ENCODE measurements around the gene NUAK1. TPM values are rescaled to one million over a fixed set of nuclear protein-coding genes. Genes with fewer than 3 reads are reported as not detected.

NUAK1 gene
- total RNA-seq, 2 experiments from 2014 or later: not detected

- Mint-ChIP-seq H3K4me1 (ENCODE audit: low read depth) (no peaks in the 10 kb centered on the region), H3K27ac (no peak overlapping the region), H3K27me3 (ENCODE audit: low read depth) (peaks cover 48% of the 10 kb centered on the region), H3K9me3 (ENCODE audit: insufficient read depth) (no peaks in the 10 kb centered on the region), H3K36me3 (ENCODE audit: low read depth) (no peaks in the 10 kb centered on the region), H3K4me3 (no peak overlapping the region)
- ChIA-PET POLR2A (no interaction called here), CTCF (interaction anchor here (0.7 to 4.2 kb wide), 4 partner anchors 26 to 716 kb away, joined by 3 to 50 read pairs (median 4); no protein-coding TSS in a partner anchor)
- ATAC-seq (no peak), DNase-seq (no peak)
Measured at GRCh38 chr12:106135075-106135474, 3.7 kb downstream of the NUAK1 start.

GRCh38 chr12:106134294-106134949, 4.3 kb downstream of the NUAK1 start:
- H3K27ac Mint-ChIP-seq: no peak overlapping the region
- no peak for DNase-seq
- H3K4me1 Mint-ChIP-seq (ENCODE audit: low read depth): no peaks in the 10 kb centered on the region
- ATAC-seq: no peak
- peaks cover 45% of the 10 kb centered on the region for H3K27me3 Mint-ChIP-seq (ENCODE audit: low read depth)
- H3K36me3 Mint-ChIP-seq (ENCODE audit: low read depth): no peaks in the 10 kb centered on the region
- H3K4me3 Mint-ChIP-seq: no peak overlapping the region
- H3K9me3 Mint-ChIP-seq (ENCODE audit: insufficient read depth): no peaks in the 10 kb centered on the region
- ChIA-PET CTCF (interaction anchor here (0.7 to 4.2 kb wide), 4 partner anchors 25 to 715 kb away, joined by 3 to 50 read pairs (median 4); no protein-coding TSS in a partner anchor), POLR2A (no interaction called here)

DNA sequence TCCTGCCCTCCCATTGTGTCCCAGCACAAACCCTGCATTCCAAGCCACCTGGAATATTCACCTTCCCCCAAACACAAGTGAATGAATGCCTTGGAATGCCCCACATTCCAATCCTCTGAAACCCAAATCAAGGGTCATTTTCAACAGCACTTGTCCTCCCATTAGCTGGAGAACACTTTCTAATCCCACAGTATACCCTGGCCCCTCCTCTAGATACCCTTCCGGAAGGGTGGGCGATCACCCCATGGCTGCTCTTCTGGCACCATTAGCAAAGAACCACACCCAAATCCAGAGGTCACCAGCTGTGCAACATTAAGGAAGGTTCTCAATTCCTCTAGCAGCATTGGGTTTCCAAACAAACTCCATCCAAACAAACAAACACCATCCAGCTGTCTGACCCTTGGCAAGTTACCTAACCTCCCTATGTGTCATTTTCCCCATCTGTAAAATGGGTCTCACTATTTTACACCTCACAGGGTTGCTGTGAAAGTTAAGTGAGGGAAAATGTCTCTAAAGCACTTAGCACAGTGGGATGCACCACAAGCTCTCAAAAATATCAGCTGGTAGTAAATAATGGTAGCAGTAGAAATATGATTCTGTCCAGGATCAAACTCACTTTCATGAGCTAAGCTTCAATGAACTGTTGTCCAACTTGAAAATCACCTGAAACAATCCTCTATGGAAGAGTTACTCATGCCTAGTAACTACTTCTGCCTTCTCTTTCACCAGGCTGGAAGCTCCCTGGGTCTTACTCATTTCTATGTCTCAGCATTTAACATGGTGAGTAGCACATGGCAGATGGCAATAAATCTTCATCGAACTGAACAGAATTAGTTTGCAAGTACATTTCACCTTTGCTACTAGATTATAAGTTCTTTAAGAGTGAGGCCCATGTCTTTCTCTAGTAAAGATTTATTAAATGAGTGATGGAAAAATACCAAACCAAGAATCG, 5.3 kb downstream of the NUAK1 start:
- CTCF ChIA-PET: interaction anchor here (1.2 to 4.2 kb wide), 2 partner anchors 428 to 714 kb away, joined by 3 to 50 read pairs; no protein-coding TSS in a partner anchor
- Mint-ChIP-seq H3K4me3 (no peak overlapping the region), H3K4me1 (ENCODE audit: low read depth) (no peaks in the 10 kb centered on the region), H3K36me3 (ENCODE audit: low read depth) (no peaks in the 10 kb centered on the region), H3K27me3 (ENCODE audit: low read depth) (peaks cover 45% of the 10 kb centered on the region), H3K27ac (no peak overlapping the region), H3K9me3 (ENCODE audit: insufficient read depth) (no peaks in the 10 kb centered on the region)
- POLR2A ChIA-PET: no interaction called here
- ATAC-seq: no peak
- DNase-seq: no peak

DNA sequence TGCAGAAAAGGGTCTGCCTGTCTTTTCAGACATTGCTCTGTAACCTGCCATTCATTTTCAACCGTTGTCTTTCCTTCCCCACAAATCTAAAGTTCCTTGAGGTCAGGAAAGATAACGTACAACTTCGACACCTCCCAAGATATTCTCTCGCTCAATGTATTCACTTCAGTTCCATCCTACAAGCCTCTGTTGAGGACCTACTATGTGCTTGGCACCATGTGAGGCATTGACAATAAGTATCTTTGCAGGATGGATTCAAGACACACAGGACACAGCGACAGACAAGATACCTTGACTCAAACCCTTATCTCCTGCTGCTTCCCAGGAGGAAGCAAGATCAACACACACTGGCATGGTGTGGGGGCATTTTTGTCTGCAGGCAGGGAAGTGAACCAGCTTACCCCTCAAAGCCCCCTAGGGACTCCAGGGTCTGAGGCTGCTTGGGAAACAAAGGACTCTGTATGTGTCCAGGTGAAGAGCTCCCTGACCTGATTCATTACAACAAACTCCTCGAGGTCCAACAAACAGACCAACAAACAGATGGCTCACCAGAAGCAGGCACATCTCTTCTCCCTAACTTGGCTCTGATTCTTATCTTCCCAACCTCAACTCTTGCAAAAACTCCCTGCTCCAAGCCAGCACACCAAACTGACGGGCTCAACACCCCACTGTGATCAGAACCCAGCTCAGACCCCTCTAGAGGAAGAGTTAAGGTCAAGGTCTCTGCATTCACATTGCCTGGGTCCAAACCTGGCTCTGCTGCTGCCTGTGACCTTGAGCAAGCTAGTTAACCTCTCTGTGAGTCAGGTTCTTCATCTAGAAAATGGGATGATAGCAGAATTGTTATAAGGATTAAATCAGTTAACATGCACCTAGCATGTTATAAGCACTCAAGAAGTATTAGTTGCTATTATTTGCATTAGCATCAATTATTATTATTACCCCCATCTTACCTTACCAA, 6.3 kb downstream of the NUAK1 start:
- no peaks in the 10 kb centered on the region for H3K36me3 Mint-ChIP-seq (ENCODE audit: low read depth)
- CTCF ChIA-PET: no interaction called here
- DNase-seq (no peak), ATAC-seq (no peak)
- POLR2A ChIA-PET: no interaction called here
- no peaks in the 10 kb centered on the region for H3K4me1 Mint-ChIP-seq (ENCODE audit: low read depth)
- no peak overlapping the region for H3K27ac Mint-ChIP-seq
- peaks cover 38% of the 10 kb centered on the region for H3K27me3 Mint-ChIP-seq (ENCODE audit: low read depth)
- no peaks in the 10 kb centered on the region for H3K9me3 Mint-ChIP-seq (ENCODE audit: insufficient read depth)
- no peak overlapping the region for H3K4me3 Mint-ChIP-seq

DNA sequence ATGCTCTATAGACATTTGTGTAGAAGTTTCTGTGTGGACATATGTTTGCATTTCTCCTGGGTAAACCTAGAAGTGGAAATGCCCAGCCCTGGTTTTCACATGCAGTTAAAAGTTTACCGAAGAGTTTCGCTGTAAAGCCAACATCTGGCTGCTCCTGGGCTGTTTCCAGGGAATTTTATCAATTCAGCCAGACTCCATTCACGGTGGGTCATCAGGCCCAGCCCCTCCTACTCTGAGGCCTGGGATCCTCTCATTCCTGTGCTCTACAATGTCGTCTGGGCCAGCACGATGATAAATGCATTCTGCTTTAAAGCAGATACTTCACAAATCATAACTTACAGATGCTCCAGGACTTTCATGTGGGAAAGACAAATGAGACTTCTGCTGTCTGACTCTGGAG, 7.1 kb downstream of the NUAK1 start:
- no peak overlapping the region for H3K27ac Mint-ChIP-seq
- POLR2A ChIA-PET: no interaction called here

DNA sequence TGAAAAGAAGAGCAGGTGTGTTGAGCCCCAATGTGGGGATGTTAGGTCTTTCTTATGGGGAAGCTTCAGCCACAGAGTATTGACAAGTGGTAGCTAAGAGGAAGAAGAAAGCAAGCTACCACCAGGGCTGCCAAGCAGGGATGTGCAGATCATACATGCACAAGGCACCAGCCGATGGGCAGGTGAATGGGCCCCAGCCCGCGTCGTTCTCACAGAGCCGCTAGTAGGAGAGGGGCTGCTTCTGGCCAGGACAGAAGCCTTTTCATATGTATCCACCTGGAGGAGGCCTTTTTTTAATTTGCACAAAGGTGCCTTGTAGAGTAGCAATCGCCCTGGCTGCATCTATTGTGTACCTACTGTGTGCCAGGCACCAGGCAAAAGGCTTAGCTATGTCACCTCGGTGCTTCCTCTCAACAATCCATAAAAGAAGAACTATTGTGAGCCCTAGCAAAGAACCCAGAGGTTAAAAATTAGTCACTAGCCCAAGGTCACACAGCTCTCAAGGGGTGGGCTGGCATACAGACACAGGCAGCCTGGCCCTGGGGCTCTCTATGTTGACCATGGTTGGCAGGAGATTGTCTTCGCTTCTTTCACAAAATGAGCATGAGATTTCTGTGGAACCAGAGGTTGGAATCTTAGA, 8.2 kb downstream of the NUAK1 start:
- H3K4me1 Mint-ChIP-seq (ENCODE audit: low read depth): no peaks in the 10 kb centered on the region
- DNase-seq: no peak
- H3K27me3 Mint-ChIP-seq (ENCODE audit: low read depth): peaks cover 28% of the 10 kb centered on the region
- H3K9me3 Mint-ChIP-seq (ENCODE audit: insufficient read depth): no peaks in the 10 kb centered on the region
- CTCF ChIA-PET: no interaction called here
- no peaks in the 10 kb centered on the region for H3K36me3 Mint-ChIP-seq (ENCODE audit: low read depth)
- no peak overlapping the region for H3K4me3 Mint-ChIP-seq
- ATAC-seq: no peak
- H3K27ac Mint-ChIP-seq: no peak overlapping the region
- POLR2A ChIA-PET: no interaction called here

More for the DNA sequence above, 7.1 kb downstream of the NUAK1 start:
- Mint-ChIP-seq H3K36me3 (ENCODE audit: low read depth) (no peaks in the 10 kb centered on the region), H3K27me3 (ENCODE audit: low read depth) (peaks cover 32% of the 10 kb centered on the region), H3K4me3 (no peak overlapping the region), H3K9me3 (ENCODE audit: insufficient read depth) (no peaks in the 10 kb centered on the region), H3K4me1 (ENCODE audit: low read depth) (no peaks in the 10 kb centered on the region)
- ATAC-seq (no peak), DNase-seq (no peak)
- CTCF ChIA-PET: no interaction called here

DNA sequence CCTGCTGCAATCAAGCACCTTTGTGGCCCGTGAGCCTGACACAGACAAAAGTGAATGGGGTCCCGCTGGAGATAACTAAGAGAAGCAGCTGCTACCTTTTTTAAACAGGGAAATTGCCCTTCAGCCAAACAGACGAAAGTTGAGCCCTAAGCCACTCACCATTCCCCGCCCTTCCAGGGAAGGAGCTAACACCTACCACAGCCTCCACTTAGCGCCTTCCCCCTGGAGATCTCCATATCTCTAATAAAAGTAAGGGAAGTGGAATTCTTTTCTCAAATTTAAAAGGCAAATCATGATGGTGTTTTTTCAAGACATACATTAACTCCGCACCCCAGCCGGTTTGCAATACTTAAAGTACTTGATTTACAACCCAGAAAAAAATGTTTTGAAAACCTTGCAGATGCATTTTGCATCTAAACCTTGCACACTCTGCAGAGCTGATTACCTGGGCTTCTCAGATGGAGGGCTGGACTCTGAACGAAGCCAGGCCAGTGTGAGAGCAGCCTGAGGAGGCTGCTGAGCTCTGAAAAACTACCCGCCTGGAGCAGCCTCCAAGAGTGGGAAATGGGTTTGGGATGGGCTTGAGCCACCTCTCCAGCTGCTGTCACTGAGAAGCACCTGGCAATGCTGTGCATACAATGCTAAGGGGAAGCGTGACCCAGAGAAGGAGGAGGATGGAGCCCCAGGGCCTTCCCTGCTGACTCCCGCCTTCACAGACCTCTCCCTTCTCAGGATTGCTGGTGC, 10.0 kb downstream of the NUAK1 start:
- ChIA-PET POLR2A (no interaction called here), CTCF (interaction anchor here (1.0 kb wide), 1 partner anchor 709 kb away, joined by 4 read pairs; no protein-coding TSS in a partner anchor)
- no peak overlapping the region for H3K27ac Mint-ChIP-seq
- no peaks in the 10 kb centered on the region for H3K36me3 Mint-ChIP-seq (ENCODE audit: low read depth)
- H3K4me3 Mint-ChIP-seq: no peak overlapping the region
- H3K4me1 Mint-ChIP-seq (ENCODE audit: low read depth): no peaks in the 10 kb centered on the region
- no peak for ATAC-seq
- peaks cover 19% of the 10 kb centered on the region for H3K27me3 Mint-ChIP-seq (ENCODE audit: low read depth)
- no peaks in the 10 kb centered on the region for H3K9me3 Mint-ChIP-seq (ENCODE audit: insufficient read depth)
- no peak for DNase-seq

- no peak for ATAC-seq
- ChIA-PET CTCF (interaction anchor here (1.0 to 2.1 kb wide), 2 partner anchors 9 to 707 kb away, joined by 4 to 8 read pairs; no protein-coding TSS in a partner anchor), POLR2A (no interaction called here)
Measured at GRCh38 chr12:106127338-106128126, 11.2 kb downstream of the NUAK1 start.

DNA sequence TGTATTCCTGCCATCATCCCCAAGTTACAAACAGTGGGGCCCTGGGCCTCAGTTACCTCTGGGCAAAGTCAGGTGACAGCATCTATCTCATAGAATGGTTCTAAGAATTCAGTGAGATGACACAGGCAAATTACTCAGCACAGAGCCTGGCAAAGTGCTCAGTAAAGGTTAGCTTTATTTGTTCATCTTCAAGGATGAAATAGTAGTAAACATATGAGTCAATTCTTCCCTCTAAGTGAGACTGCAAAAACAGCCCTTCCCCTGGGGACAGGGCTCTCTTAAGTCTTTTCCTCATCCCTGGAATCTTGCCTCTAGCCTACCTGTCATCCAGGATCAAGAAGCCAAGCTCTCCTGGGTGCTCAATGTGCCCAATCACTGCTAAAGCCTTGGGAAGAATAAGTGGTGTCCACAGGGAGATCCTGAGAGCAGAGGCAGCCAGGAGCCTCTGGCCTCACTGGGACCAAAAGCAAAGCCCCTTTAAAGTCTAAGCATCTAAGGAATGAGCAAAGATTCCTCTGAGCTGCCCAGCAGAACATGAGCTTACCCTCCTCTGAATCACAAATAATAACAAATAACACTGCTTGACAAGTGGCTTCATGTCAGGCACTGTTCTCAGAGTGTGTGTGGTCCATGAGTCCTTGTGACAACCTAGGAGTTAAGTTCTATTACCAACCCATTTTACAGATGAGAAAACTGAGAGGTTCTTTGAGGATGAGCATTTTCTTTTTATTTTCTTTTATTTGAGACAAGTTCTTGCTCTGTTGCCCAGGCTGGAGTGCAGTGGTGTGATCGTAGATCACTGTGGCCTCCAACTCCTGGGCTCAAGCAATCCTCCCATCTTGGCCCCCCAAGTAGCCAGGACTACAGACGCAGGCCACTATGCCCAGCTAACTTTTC, 12.1 kb downstream of the NUAK1 start:
- no peak for DNase-seq
- Mint-ChIP-seq H3K27me3 (ENCODE audit: low read depth) (peaks cover 6% of the 10 kb centered on the region), H3K27ac (no peak overlapping the region), H3K36me3 (ENCODE audit: low read depth) (no peaks in the 10 kb centered on the region), H3K4me3 (no peak overlapping the region), H3K4me1 (ENCODE audit: low read depth) (no peaks in the 10 kb centered on the region), H3K9me3 (ENCODE audit: insufficient read depth) (no peaks in the 10 kb centered on the region)
- ChIA-PET POLR2A (no interaction called here), CTCF (interaction anchor here (2.1 kb wide), 1 partner anchor 10 kb away, joined by 8 read pairs; no protein-coding TSS in a partner anchor)
- ATAC-seq: no peak

More at GRCh38 chr12:106127338-106128126, 11.2 kb downstream of the NUAK1 start:
- H3K4me3 Mint-ChIP-seq: no peak overlapping the region
- no peaks in the 10 kb centered on the region for H3K36me3 Mint-ChIP-seq (ENCODE audit: low read depth)
- no peaks in the 10 kb centered on the region for H3K4me1 Mint-ChIP-seq (ENCODE audit: low read depth)
- no peak overlapping the region for H3K27ac Mint-ChIP-seq
- H3K27me3 Mint-ChIP-seq (ENCODE audit: low read depth): peaks cover 9% of the 10 kb centered on the region
- H3K9me3 Mint-ChIP-seq (ENCODE audit: insufficient read depth): no peaks in the 10 kb centered on the region
- no peak for DNase-seq

All from activated CD8-positive, alpha-beta T cell treated with anti-CD3 and anti-CD28 coated beads, Interleukin-2, amount 10 ng/mL, durations not matched to agents 7 days and 5 days (primary cell).